ENCODE measurements around the gene BCL3.

DNA sequence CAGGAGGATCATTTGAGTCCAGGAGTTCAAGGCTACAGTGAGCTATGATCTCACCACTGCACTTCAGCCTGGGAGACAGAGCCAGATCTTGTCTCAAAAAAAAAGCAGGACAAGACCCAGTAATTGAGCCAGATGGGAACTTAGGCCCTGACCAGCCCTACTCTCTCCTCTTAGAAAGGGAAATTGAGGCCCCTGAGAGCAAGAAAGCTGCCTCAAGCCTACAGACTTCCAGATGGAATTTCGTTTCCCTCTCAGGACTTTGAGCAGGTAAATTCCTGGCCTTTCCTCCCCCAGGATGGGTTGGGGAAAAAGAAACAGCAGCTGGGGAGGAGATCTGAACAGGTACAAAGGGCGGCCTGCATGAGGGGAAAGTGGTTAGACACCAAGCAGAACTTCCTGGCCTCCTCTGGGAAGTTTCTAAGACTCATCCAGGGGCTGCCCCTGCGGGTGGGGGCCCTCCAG lies 3.6 kb upstream of the BCL3 start:
- TF ChIP-seq, protein P1, sequence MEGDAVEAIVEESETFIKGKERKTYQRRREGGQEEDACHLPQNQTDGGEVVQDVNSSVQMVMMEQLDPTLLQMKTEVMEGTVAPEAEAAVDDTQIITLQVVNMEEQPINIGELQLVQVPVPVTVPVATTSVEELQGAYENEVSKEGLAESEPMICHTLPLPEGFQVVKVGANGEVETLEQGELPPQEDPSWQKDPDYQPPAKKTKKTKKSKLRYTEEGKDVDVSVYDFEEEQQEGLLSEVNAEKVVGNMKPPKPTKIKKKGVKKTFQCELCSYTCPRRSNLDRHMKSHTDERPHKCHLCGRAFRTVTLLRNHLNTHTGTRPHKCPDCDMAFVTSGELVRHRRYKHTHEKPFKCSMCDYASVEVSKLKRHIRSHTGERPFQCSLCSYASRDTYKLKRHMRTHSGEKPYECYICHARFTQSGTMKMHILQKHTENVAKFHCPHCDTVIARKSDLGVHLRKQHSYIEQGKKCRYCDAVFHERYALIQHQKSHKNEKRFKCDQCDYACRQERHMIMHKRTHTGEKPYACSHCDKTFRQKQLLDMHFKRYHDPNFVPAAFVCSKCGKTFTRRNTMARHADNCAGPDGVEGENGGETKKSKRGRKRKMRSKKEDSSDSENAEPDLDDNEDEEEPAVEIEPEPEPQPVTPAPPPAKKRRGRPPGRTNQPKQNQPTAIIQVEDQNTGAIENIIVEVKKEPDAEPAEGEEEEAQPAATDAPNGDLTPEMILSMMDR (IDR thresholded peaks at IDR 0.05 in 2 of 3, conservative IDR thresholded peaks at IDR 0.05 in 1 of 3; ENCODE audit: control insufficient read depth in 2 of 3, extremely low read depth in 1 of 3, insufficient read depth in 1 of 3, low read depth in 3 of 3, low read length in 3 of 3): no peak
- TF ChIP-seq SUPT20H (IDR thresholded peaks at IDR 0.05; ENCODE audit: borderline replicate concordance, control insufficient read depth, low read depth, low read length) (no peak), TAF1 (IDR thresholded peaks at IDR 0.05; ENCODE audit: borderline replicate concordance, low read depth, low read length) (no peak), BACH1 (IDR thresholded peaks at IDR 0.05; ENCODE audit: borderline replicate concordance) (no peak)
- TF ChIP-seq, protein P2, sequence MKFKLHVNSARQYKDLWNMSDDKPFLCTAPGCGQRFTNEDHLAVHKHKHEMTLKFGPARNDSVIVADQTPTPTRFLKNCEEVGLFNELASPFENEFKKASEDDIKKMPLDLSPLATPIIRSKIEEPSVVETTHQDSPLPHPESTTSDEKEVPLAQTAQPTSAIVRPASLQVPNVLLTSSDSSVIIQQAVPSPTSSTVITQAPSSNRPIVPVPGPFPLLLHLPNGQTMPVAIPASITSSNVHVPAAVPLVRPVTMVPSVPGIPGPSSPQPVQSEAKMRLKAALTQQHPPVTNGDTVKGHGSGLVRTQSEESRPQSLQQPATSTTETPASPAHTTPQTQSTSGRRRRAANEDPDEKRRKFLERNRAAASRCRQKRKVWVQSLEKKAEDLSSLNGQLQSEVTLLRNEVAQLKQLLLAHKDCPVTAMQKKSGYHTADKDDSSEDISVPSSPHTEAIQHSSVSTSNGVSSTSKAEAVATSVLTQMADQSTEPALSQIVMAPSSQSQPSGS (IDR thresholded peaks at IDR 0.05; ENCODE audit: low read length): no peak
- TF ChIP-seq, protein P3, sequence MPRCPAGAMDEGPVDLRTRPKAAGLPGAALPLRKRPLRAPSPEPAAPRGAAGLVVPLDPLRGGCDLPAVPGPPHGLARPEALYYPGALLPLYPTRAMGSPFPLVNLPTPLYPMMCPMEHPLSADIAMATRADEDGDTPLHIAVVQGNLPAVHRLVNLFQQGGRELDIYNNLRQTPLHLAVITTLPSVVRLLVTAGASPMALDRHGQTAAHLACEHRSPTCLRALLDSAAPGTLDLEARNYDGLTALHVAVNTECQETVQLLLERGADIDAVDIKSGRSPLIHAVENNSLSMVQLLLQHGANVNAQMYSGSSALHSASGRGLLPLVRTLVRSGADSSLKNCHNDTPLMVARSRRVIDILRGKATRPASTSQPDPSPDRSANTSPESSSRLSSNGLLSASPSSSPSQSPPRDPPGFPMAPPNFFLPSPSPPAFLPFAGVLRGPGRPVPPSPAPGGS (IDR thresholded peaks at IDR 0.05; ENCODE audit: borderline replicate concordance, insufficient read depth, low read depth, low read length, poor library complexity, severe bottlenecking): no peak
- TF ChIP-seq, protein P4, sequence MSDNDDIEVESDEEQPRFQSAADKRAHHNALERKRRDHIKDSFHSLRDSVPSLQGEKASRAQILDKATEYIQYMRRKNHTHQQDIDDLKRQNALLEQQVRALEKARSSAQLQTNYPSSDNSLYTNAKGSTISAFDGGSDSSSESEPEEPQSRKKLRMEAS (IDR thresholded peaks at IDR 0.05; ENCODE audit: low read depth, low read length): no peak
